Keratinocyte (primary cell): Measurements from ENCODE around the gene PNPLA7. TPM values are rescaled to one million over a fixed set of nuclear protein-coding genes. Genes with fewer than 3 reads are reported as not detected.

Experiments used
- DNase-seq: peaks from one replicate; pipeline ENCODE4 v3.0.0-alpha.2; 2011; ENCODE audit warnings: low read depth, missing footprints, low spot score
- FAIRE-seq: peaks from 2 replicates; lab custom pipeline; 2011; peaks lifted over from hg19 to GRCh38; lab: Jason Lieb, UNC
- H2AFZ ChIP-seq: 2 replicates; pipeline ENCODE4 v1.6.0; 2012; ENCODE audit warnings: low read length, control low read depth, inconsistent platforms; ENCODE audit not compliant: control insufficient read depth
- H3K27ac ChIP-seq: 2 replicates; pipeline ENCODE4 v1.5.1; 2011; ENCODE audit warnings: low read length; ENCODE audit not compliant: control insufficient read depth, insufficient read depth
- H3K27me3 ChIP-seq: 3 replicates; pipeline ENCODE4 v1.6.0; 2011; ENCODE audit warnings: low read length; ENCODE audit not compliant: control insufficient read depth, insufficient read depth; ENCODE audit errors: extremely low read depth
- H3K36me3 ChIP-seq, 2 experiments: 2 replicates in 1 of 2; 3 replicates in 1 of 2; pipeline ENCODE4 v1.5.1; 2011; ENCODE audit warnings: low read length in 2 of 2, mild to moderate bottlenecking in 1 of 2; ENCODE audit not compliant: control insufficient read depth in 2 of 2, insufficient read depth in 2 of 2; ENCODE audit errors: extremely low read depth in 1 of 2
- H3K4me1 ChIP-seq: 3 replicates; pipeline ENCODE4 v1.5.1; 2011; ENCODE audit warnings: low read length; ENCODE audit not compliant: control insufficient read depth, insufficient read depth; ENCODE audit errors: extremely low read depth
- H3K4me2 ChIP-seq: 3 replicates; pipeline ENCODE4 v1.6.0; 2011; ENCODE audit warnings: low read depth, low read length; ENCODE audit not compliant: control insufficient read depth, insufficient read depth; ENCODE audit errors: extremely low read depth
- H3K4me3 ChIP-seq, 3 experiments: fragments of 200-600 bp in 1 of 3; sonication (generic) in 1 of 3; 2 replicates in 2 of 3; 3 replicates in 1 of 3; pipeline ENCODE4 v1.5.1; 2011 to 2016; ENCODE audit warnings: low read length in 3 of 3, mild to moderate bottlenecking in 3 of 3, control low read depth in 2 of 3, inconsistent platforms in 1 of 3, low read depth in 1 of 3, mixed read lengths in 1 of 3, mixed run types in 1 of 3, moderate library complexity in 1 of 3; ENCODE audit not compliant: control insufficient read depth in 2 of 3, insufficient read depth in 2 of 3; ENCODE audit errors: extremely low read depth in 1 of 3
- H3K79me2 ChIP-seq: 2 replicates; pipeline ENCODE4 v1.6.0; 2012; ENCODE audit warnings: low read length; ENCODE audit not compliant: control insufficient read depth, insufficient read depth
- H3K9ac ChIP-seq: 3 replicates; pipeline ENCODE4 v1.6.0; 2011; ENCODE audit warnings: low read length; ENCODE audit not compliant: control insufficient read depth, insufficient read depth; ENCODE audit errors: extremely low read depth
- H3K9me1 ChIP-seq: 3 replicates; pipeline ENCODE4 v1.6.0; 2011; ENCODE audit warnings: low read length; ENCODE audit not compliant: control insufficient read depth, insufficient read depth; ENCODE audit errors: extremely low read depth
- H3K9me3 ChIP-seq: 2 replicates; pipeline ENCODE4 v1.5.1; 2012; ENCODE audit warnings: low read depth, low read length; ENCODE audit not compliant: control insufficient read depth
- H4K20me1 ChIP-seq: 3 replicates; pipeline ENCODE4 v1.6.0; 2011; ENCODE audit warnings: low read length; ENCODE audit not compliant: control insufficient read depth, insufficient read depth; ENCODE audit errors: extremely low read depth
- EZH2 ChIP-seq: IDR thresholded peaks from one replicate; pipeline ENCODE4 v1.6.1; 2012; ENCODE audit warnings: inconsistent platforms, mild to moderate bottlenecking, low read length, moderate library complexity
- dilution Hi-C: fragments of 300-500 bp; cut with MboI; formaldehyde crosslinking; loops from one replicate; pipeline ENCODE4 v1.7.0; 2020; ENCODE audit warnings: low sequenced_read_pairs; ENCODE audit not compliant: extremely low pct_ligation_motif_present
- polyA plus RNA-seq, 5 experiments: library from polyadenylated mRNA; depleted of rRNA in 3 of 5; stranded (reverse) in 3 of 5; stranded (forward) in 1 of 5; unstranded in 1 of 5; fragments of >200 nt; gene quantifications; 1 replicate in 1 of 5; 2 replicates in 3 of 5; 3 replicates in 1 of 5; pipeline versions ENCODE4 v1.2.1 to v1.2.3, GENCODE V29; 2011 to 2012; ENCODE audit warnings: missing spikeins in 2 of 5, low read depth in 1 of 5, low replicate concordance in 1 of 5
- TF ChIP-seq, protein P1 (sequence below), 3 experiments: IDR thresholded peaks in 1 of 3; conservative IDR thresholded peaks in 1 of 3; optimal IDR thresholded peaks in 1 of 3; 2 replicates in 2 of 3; 3 replicates in 1 of 3; pipeline versions ENCODE3 to v1.5.1; 2011; ENCODE audit warnings: low read length in 3 of 3, mild to moderate bottlenecking in 3 of 3, moderate library complexity in 2 of 3, control low read depth in 1 of 3, inconsistent platforms in 1 of 3; ENCODE audit not compliant: insufficient read depth in 2 of 3; ENCODE audit errors: extremely low read depth in 1 of 3

PNPLA7 gene
- polyA plus RNA-seq, 1 donor (not counting 4 experiments of a cell fraction or from before 2014, with no cell fraction given) = 0.34 TPM

- Histone ChIP-seq H2AFZ (no peak overlapping the region), H3K9me1 (no peaks in the 10 kb centered on the region), H3K4me2 (no peak overlapping the region), H3K9ac (no peak overlapping the region), H3K9me3 (no peaks in the 10 kb centered on the region), H3K27me3 (no peaks in the 10 kb centered on the region), H3K36me3 (no peaks in the 10 kb centered on the region), H4K20me1 (no peaks in the 10 kb centered on the region), H3K4me1 (no peaks in the 10 kb centered on the region), H3K27ac (no peak overlapping the region), H3K79me2 (no peaks in the 10 kb centered on the region), H3K4me3 (no peak overlapping the region)
- FAIRE-seq (no peak), DNase-seq (no peak)
- no peak for TF ChIP-seq EZH2
- TF ChIP-seq, protein P1, sequence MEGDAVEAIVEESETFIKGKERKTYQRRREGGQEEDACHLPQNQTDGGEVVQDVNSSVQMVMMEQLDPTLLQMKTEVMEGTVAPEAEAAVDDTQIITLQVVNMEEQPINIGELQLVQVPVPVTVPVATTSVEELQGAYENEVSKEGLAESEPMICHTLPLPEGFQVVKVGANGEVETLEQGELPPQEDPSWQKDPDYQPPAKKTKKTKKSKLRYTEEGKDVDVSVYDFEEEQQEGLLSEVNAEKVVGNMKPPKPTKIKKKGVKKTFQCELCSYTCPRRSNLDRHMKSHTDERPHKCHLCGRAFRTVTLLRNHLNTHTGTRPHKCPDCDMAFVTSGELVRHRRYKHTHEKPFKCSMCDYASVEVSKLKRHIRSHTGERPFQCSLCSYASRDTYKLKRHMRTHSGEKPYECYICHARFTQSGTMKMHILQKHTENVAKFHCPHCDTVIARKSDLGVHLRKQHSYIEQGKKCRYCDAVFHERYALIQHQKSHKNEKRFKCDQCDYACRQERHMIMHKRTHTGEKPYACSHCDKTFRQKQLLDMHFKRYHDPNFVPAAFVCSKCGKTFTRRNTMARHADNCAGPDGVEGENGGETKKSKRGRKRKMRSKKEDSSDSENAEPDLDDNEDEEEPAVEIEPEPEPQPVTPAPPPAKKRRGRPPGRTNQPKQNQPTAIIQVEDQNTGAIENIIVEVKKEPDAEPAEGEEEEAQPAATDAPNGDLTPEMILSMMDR (optimal IDR thresholded peaks at IDR 0.05 in 1 of 3, IDR thresholded peaks at IDR 0.05 in 1 of 3, conservative IDR thresholded peaks at IDR 0.05 in 1 of 3; ENCODE audit: extremely low read depth in 1 of 3, insufficient read depth in 2 of 3, low read length in 3 of 3) = no peak
- dilution Hi-C loops = no loop called here
Measured at GRCh38 chr9:137502008-137502911, 47.9 kb downstream of the PNPLA7 start.

DNA sequence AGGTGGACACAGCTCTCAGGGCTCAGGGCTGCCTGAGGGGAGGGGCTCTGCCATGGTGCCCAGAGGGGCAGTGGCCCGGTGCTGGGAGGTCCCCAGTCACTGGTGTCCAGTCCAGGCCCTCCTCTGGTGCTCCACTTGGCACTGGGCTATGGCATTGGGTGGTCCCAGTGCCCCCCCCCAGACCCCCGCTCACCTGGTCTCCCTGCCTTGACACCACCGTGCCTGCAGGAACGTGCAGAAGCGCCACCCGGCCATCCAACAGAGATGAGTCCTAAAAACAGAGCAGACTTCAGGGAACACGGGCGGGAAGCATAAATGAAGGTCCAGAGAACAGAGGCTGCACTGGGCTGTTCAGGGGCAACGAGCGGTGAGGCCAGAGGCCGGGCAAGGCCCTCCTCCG is 48.7 kb downstream of the PNPLA7 start:
- no peaks in the 10 kb centered on the region for H3K27me3 ChIP-seq
- H3K9me1 ChIP-seq = no peaks in the 10 kb centered on the region
- DNase-seq = no peak
- no peaks in the 10 kb centered on the region for H3K36me3 ChIP-seq
- H3K27ac ChIP-seq = no peak overlapping the region
- no peaks in the 10 kb centered on the region for H3K9me3 ChIP-seq
- FAIRE-seq = no peak
- no peak overlapping the region for H3K4me2 ChIP-seq
- no peak overlapping the region for H3K9ac ChIP-seq
- no peak overlapping the region for H3K4me3 ChIP-seq
- TF ChIP-seq EZH2 = no peak
- TF ChIP-seq, protein P1 (optimal IDR thresholded peaks at IDR 0.05 in 1 of 3, IDR thresholded peaks at IDR 0.05 in 1 of 3, conservative IDR thresholded peaks at IDR 0.05 in 1 of 3; ENCODE audit: extremely low read depth in 1 of 3, insufficient read depth in 2 of 3, low read length in 3 of 3) = no peak
- H4K20me1 ChIP-seq = no peaks in the 10 kb centered on the region
- no peak overlapping the region for H2AFZ ChIP-seq
- no peaks in the 10 kb centered on the region for H3K4me1 ChIP-seq
- no peaks in the 10 kb centered on the region for H3K79me2 ChIP-seq
- dilution Hi-C loops = no loop called here
